ENCODE data around the gene CEP104. TPM values are rescaled to one million over a fixed set of nuclear protein-coding genes. Genes with fewer than 3 reads are reported as not detected.

The CEP104 gene
- total RNA-seq, 1 experiment from 2014 or later: 44.1 TPM

DNA sequence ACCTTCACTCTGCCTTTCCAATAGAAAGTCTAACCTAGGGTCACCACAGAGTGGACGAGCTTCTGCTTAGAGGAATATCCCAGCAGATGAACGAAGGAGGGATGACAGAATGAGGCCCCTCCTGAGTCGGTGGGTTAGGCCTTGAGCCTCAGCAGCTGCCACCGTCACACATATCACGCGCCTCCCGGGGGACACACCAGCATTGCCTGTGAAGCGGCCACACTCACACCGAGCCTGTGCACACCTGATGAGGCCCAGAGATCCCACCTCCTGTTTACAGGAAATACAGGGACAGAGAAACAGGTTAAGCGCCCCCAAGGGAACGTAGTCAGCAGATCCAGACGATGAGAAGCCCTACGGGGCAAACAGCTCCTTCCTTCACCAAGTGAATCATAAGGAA, 35.6 kb downstream of the CEP104 start:
- Histone ChIP-seq H3K79me2 (ENCODE audit: insufficient read depth, low read length) (no peaks in the 10 kb centered on the region), H3K36me3 (ENCODE audit: control insufficient read depth in 1 of 2, insufficient read depth in 2 of 2, low read length in 2 of 2) (no peaks in the 10 kb centered on the region; a peak in 1 of 4 replicates), H2AFZ (ENCODE audit: low read depth, low read length, poor library complexity, severe bottlenecking) (no peak overlapping the region), H4K20me1 (ENCODE audit: insufficient read depth) (no peaks in the 10 kb centered on the region), H3K27ac (ENCODE audit: low read depth, low read length) (no peak overlapping the region), H3K27me3 (ENCODE audit: insufficient read depth, low read length) (no peaks in the 10 kb centered on the region), H3K4me1 (ENCODE audit: control insufficient read depth in 1 of 2, insufficient read depth in 2 of 2, low read length in 2 of 2) (no peaks in the 10 kb centered on the region), H3K9me2 (ENCODE audit: insufficient read depth) (no peaks in the 10 kb centered on the region), H3K4me2 (ENCODE audit: low read length) (no peak overlapping the region), H3K9ac (ENCODE audit: low read length) (no peak overlapping the region), H3K9me3 (ENCODE audit: control insufficient read depth in 1 of 2, insufficient read depth in 1 of 2, low read depth in 1 of 2, low read length in 2 of 2) (no peaks in the 10 kb centered on the region), H3K4me3 (replicated peaks in 1 of 2; ENCODE audit: low read depth in 1 of 2, low read length in 2 of 2) (no peak overlapping the region)
- no peak for DNase-seq (ENCODE audit: low read depth, low spot score)
- ATAC-seq: no peak
- ChIA-PET POLR2A (no interaction called here), CTCF (no interaction called here), RAD21 (ENCODE audit: low non-redundant PET in 1 of 2, low total read pairs in 2 of 2, uncharacterized antibody in 2 of 2, unreplicated experiment in 2 of 2) (no interaction called here)
- TF ChIP-seq JUND (IDR thresholded peaks at IDR 0.05): no peak
- TF ChIP-seq RAD21 (IDR thresholded peaks at IDR 0.05; ENCODE audit: low read depth): no peak
- TF ChIP-seq ZFX (IDR thresholded peaks at IDR 0.05): no peak
- no peak for TF ChIP-seq CBX3 (IDR thresholded peaks at IDR 0.05; ENCODE audit: low read depth)
- TF ChIP-seq POLR2A (IDR thresholded peaks at IDR 0.05; ENCODE audit: borderline replicate concordance, extremely low read depth, insufficient read depth, insufficient read length): no peak
- TF ChIP-seq POLR2AphosphoS5 (IDR thresholded peaks at IDR 0.05; ENCODE audit: low read depth, low read length): no peak
- intact Hi-C loops (cut with micrococcal nuclease): no loop called here
- no TSS peak for BruUV-seq (replicated peaks)

DNA sequence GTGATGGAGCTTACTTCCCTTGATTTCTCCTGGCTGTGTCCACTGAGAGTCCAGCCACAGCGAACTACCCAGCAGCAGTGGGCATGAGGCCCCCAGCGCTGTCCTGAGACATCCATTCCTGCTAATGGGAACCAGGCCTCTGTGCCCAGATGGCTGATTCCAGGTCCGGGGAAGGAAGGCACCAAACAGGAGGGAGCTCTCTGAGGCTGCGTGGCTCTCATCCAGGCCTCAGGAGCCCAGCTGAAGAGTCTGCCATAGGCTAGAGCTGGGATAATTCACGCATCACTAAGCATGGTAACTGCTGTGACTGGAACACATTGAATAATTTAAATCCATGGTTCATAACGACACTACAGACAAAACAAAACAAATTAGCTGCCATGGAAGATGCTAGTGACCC, 36.0 kb downstream of the CEP104 start:
- Histone ChIP-seq H3K9ac (ENCODE audit: low read length) (no peak overlapping the region), H3K4me2 (ENCODE audit: low read length) (no peak overlapping the region), H3K9me3 (ENCODE audit: control insufficient read depth in 1 of 2, insufficient read depth in 1 of 2, low read depth in 1 of 2, low read length in 2 of 2) (no peaks in the 10 kb centered on the region), H3K27me3 (ENCODE audit: insufficient read depth, low read length) (no peaks in the 10 kb centered on the region), H3K36me3 (ENCODE audit: control insufficient read depth in 1 of 2, insufficient read depth in 2 of 2, low read length in 2 of 2) (no peaks in the 10 kb centered on the region; a peak in 1 of 4 replicates), H3K4me3 (replicated peaks in 1 of 2; ENCODE audit: low read depth in 1 of 2, low read length in 2 of 2) (no peak overlapping the region), H3K27ac (ENCODE audit: low read depth, low read length) (no peak overlapping the region), H3K4me1 (ENCODE audit: control insufficient read depth in 1 of 2, insufficient read depth in 2 of 2, low read length in 2 of 2) (no peaks in the 10 kb centered on the region), H3K9me2 (ENCODE audit: insufficient read depth) (no peaks in the 10 kb centered on the region), H2AFZ (ENCODE audit: low read depth, low read length, poor library complexity, severe bottlenecking) (no peak overlapping the region), H3K79me2 (ENCODE audit: insufficient read depth, low read length) (no peaks in the 10 kb centered on the region), H4K20me1 (ENCODE audit: insufficient read depth) (no peaks in the 10 kb centered on the region)
- intact Hi-C loops (cut with micrococcal nuclease): no loop called here
- ChIA-PET POLR2A (no interaction called here), CTCF (no interaction called here), RAD21 (ENCODE audit: low non-redundant PET in 1 of 2, low total read pairs in 2 of 2, uncharacterized antibody in 2 of 2, unreplicated experiment in 2 of 2) (no interaction called here)
- DNase-seq (ENCODE audit: low read depth, low spot score) (no peak), ATAC-seq (no peak)
- TF ChIP-seq CEBPB (IDR thresholded peaks at IDR 0.05; ENCODE audit: low read depth) (no peak), SIN3A (IDR thresholded peaks at IDR 0.05; ENCODE audit: low read depth) (no peak), EZH2 (IDR thresholded peaks at IDR 0.05) (no peak), EZH2phosphoT487 (IDR thresholded peaks at IDR 0.05; ENCODE audit: borderline replicate concordance) (no peak)
- no TSS peak for BruUV-seq (replicated peaks)

All from HCT116 (cell line).